Mesodermal cell (in vitro differentiated cells): ENCODE measurements around the gene AATK.

Experiments
- H3K27ac ChIP-seq: 2 replicates; pipeline ENCODE4 v1.7.0; 2013; ENCODE audit warnings: mild to moderate bottlenecking, low read depth, low read length, moderate library complexity; ENCODE audit not compliant: severe bottlenecking
- H3K36me3 ChIP-seq: 2 replicates; pipeline ENCODE4 v1.7.1; 2013; ENCODE audit warnings: mild to moderate bottlenecking, low read length, moderate library complexity; ENCODE audit not compliant: control insufficient read depth, insufficient read depth
- H3K4me1 ChIP-seq: one replicate; pipeline ENCODE4 v1.7.1; 2013; ENCODE audit warnings: mild to moderate bottlenecking, low read length; ENCODE audit not compliant: insufficient read depth, control insufficient read depth, poor library complexity, severe bottlenecking
- H3K4me3 ChIP-seq: 2 replicates; pipeline ENCODE4 v1.7.0; 2013; ENCODE audit warnings: low read length, control low read depth, mild to moderate bottlenecking; ENCODE audit not compliant: insufficient read depth, poor library complexity, severe bottlenecking; ENCODE audit errors: extremely low read depth
- H3K9me3 ChIP-seq: 2 replicates; pipeline ENCODE4 v1.7.1; 2013; ENCODE audit warnings: mild to moderate bottlenecking, low read length, moderate library complexity; ENCODE audit not compliant: control insufficient read depth
- WGBS, 2 experiments: methylation state at CpG; one replicate each; pipeline ENCODE4 v1.1.5; 2013; ENCODE audit warnings: missing lambda C conversion rate in 2 of 2; ENCODE audit not compliant: insufficient coverage in 2 of 2; 5-methylcytosine and 5-hydroxymethylcytosine counted together

Gene AATK

GRCh38 chr17:81179861-81180260 is 13.8 kb upstream of the AATK start:
- no peaks in the 10 kb centered on the region for H3K36me3 ChIP-seq

GRCh38 chr17:81179220-81179619 is 13.2 kb upstream of the AATK start:
- Histone ChIP-seq H3K4me3 (no peak overlapping the region), H3K27ac (no peak overlapping the region), H3K36me3 (no peaks in the 10 kb centered on the region), H3K4me1 (no peaks in the 10 kb centered on the region), H3K9me3 (peaks cover 13% of the 10 kb centered on the region)
- WGBS, 2 experiments: 96 to 97% methylated on average over 4 to 7 of the region's 9 CpGs

More at GRCh38 chr17:81179861-81180260, 13.8 kb upstream of the AATK start:
- Histone ChIP-seq H3K4me1 (no peaks in the 10 kb centered on the region), H3K9me3 (peaks cover 12% of the 10 kb centered on the region), H3K4me3 (no peak overlapping the region), H3K27ac (no peak overlapping the region)
- WGBS, 2 experiments: 88 to 93% methylated on average over 12 of the region's 12 CpGs

- Histone ChIP-seq H3K4me3 (no peak overlapping the region), H3K27ac (no peak overlapping the region), H3K4me1 (no peaks in the 10 kb centered on the region), H3K9me3 (peaks cover 13% of the 10 kb centered on the region), H3K36me3 (no peaks in the 10 kb centered on the region)
- 88 to 89% methylated on average over 15 to 21 of the region's 25 CpGs for WGBS, 2 experiments
Measured at GRCh38 chr17:81178136-81179091, 12.4 kb upstream of the AATK start.

- Histone ChIP-seq H3K9me3 (peaks cover 13% of the 10 kb centered on the region), H3K27ac (no peak overlapping the region), H3K36me3 (no peaks in the 10 kb centered on the region), H3K4me1 (no peaks in the 10 kb centered on the region), H3K4me3 (no peak overlapping the region)
- WGBS, 2 experiments: 97 to 100% methylated on average over 6 of the region's 7 CpGs
Measured at GRCh38 chr17:81176666-81177065, 10.6 kb upstream of the AATK start.

- Histone ChIP-seq H3K4me3 (no peak overlapping the region), H3K27ac (no peak overlapping the region), H3K9me3 (peaks cover 13% of the 10 kb centered on the region), H3K4me1 (no peaks in the 10 kb centered on the region), H3K36me3 (no peaks in the 10 kb centered on the region)
- WGBS, 2 experiments: 71 to 100% methylated on average over 1 of the region's 1 CpG
Measured at GRCh38 chr17:81173762-81174155, 7.7 kb upstream of the AATK start.

GRCh38 chr17:81173052-81173761 is 7.2 kb upstream of the AATK start:
- Histone ChIP-seq H3K36me3 (no peaks in the 10 kb centered on the region), H3K9me3 (peaks cover 13% of the 10 kb centered on the region), H3K4me1 (no peaks in the 10 kb centered on the region), H3K4me3 (no peak overlapping the region), H3K27ac (no peak overlapping the region)
- WGBS, 2 experiments: 89 to 92% methylated on average over 8 to 9 of the region's 11 CpGs

- Histone ChIP-seq H3K9me3 (peaks cover 13% of the 10 kb centered on the region), H3K4me3 (no peak overlapping the region), H3K36me3 (no peaks in the 10 kb centered on the region), H3K4me1 (no peaks in the 10 kb centered on the region), H3K27ac (no peak overlapping the region)
- 92 to 95% methylated on average over 4 to 6 of the region's 8 CpGs for WGBS, 2 experiments
Measured at GRCh38 chr17:81171941-81172340, 5.9 kb upstream of the AATK start.

- Histone ChIP-seq H3K36me3 (no peaks in the 10 kb centered on the region), H3K9me3 (peaks cover 11% of the 10 kb centered on the region)
- 89 to 90% methylated on average over 11 to 15 of the region's 15 CpGs for WGBS, 2 experiments
Measured at GRCh38 chr17:81170727-81171494, 4.9 kb upstream of the AATK start.

GRCh38 chr17:81169870-81170309 is 3.9 kb upstream of the AATK start:
- Histone ChIP-seq H3K27ac (no peak overlapping the region), H3K9me3 (peaks cover under 1% of the 10 kb centered on the region), H3K4me1 (no peaks in the 10 kb centered on the region), H3K4me3 (no peak overlapping the region), H3K36me3 (no peaks in the 10 kb centered on the region)
- 87 to 100% methylated on average over 3 of the region's 3 CpGs for WGBS, 2 experiments

More at GRCh38 chr17:81170727-81171494, 4.9 kb upstream of the AATK start:
- Histone ChIP-seq H3K27ac (no peak overlapping the region), H3K4me3 (no peak overlapping the region), H3K4me1 (no peaks in the 10 kb centered on the region)

- Histone ChIP-seq H3K4me3 (no peak overlapping the region), H3K9me3 (no peaks in the 10 kb centered on the region), H3K4me1 (no peaks in the 10 kb centered on the region), H3K36me3 (no peaks in the 10 kb centered on the region), H3K27ac (no peak overlapping the region)
- 89 to 91% methylated on average over 7 of the region's 7 CpGs for WGBS, 2 experiments
Measured at GRCh38 chr17:81167638-81168037, 1.6 kb upstream of the AATK start.
